Measurements from ENCODE around the gene PLPPR3. TPM values are rescaled to one million over a fixed set of nuclear protein-coding genes. Genes with fewer than 3 reads are reported as not detected.

The PLPPR3 gene
- polyA plus RNA-seq, 1 donor from 2014 or later, result 239 TPM

GRCh38 chr19:815079-815774, 6.5 kb downstream of the PLPPR3 start:
- H3K36me3 ChIP-seq (ENCODE audit: insufficient read depth, low read length), result no peaks in the 10 kb centered on the region

GRCh38 chr19:814152-815078, 7.3 kb downstream of the PLPPR3 start:
- Histone ChIP-seq H3K9me2 (ENCODE audit: insufficient read depth, low read length) (no peaks in the 10 kb centered on the region), H3K27ac (ENCODE audit: low read length) (no peak overlapping the region), H3K9me3 (ENCODE audit: low read length) (no peaks in the 10 kb centered on the region), H4K20me1 (ENCODE audit: insufficient read depth) (peaks cover 11% of the 10 kb centered on the region), H3K9ac (ENCODE audit: low read length) (no peak overlapping the region), H3K79me2 (replicated peaks; ENCODE audit: insufficient read depth, low read length) (peaks cover 13% of the 10 kb centered on the region), H3K4me2 (ENCODE audit: low read length) (no peak overlapping the region), H3K36me3 (ENCODE audit: insufficient read depth, low read length) (no peaks in the 10 kb centered on the region), H3F3A (ENCODE audit: insufficient read depth, low read length, poor library complexity, severe bottlenecking) (no peaks in the 10 kb centered on the region), H3K27me3 (ENCODE audit: insufficient read depth, low read depth, low read length) (no peaks in the 10 kb centered on the region), H2AFZ (ENCODE audit: low read depth, low read length) (no peak overlapping the region), H3K4me3 (ENCODE audit: low read length) (no peak overlapping the region)
- TF ChIP-seq POLR2AphosphoS5 (IDR thresholded peaks at IDR 0.05) (no peak), REST (IDR thresholded peaks at IDR 0.05; ENCODE audit: borderline replicate concordance) (no peak), SMC3 (conservative IDR thresholded peaks at IDR 0.05; ENCODE audit: poor library complexity) (no peak), MXI1 (conservative IDR thresholded peaks at IDR 0.05; ENCODE audit: poor library complexity, severe bottlenecking) (no peak), RAD21 (conservative IDR thresholded peaks at IDR 0.05) (no peak), EP300 (conservative IDR thresholded peaks at IDR 0.05; ENCODE audit: poor library complexity, severe bottlenecking) (no peak), EZH2 (IDR thresholded peaks at IDR 0.05; ENCODE audit: borderline replicate concordance, insufficient read depth, low read length, poor library complexity, severe bottlenecking) (no peak), TAF1 (IDR thresholded peaks at IDR 0.05; ENCODE audit: low read depth) (no peak), CTCF (IDR thresholded peaks at IDR 0.05; ENCODE audit: poor library complexity, severe bottlenecking) (no peak)

More at GRCh38 chr19:815079-815774, 6.5 kb downstream of the PLPPR3 start:
- no peak overlapping the region for H3K4me3 ChIP-seq (ENCODE audit: low read length)
- H3K27ac ChIP-seq (ENCODE audit: low read length), result no peak overlapping the region
- H3F3A ChIP-seq (ENCODE audit: insufficient read depth, low read length, poor library complexity, severe bottlenecking), result no peaks in the 10 kb centered on the region
- TF ChIP-seq TAF1 (IDR thresholded peaks at IDR 0.05; ENCODE audit: low read depth), result no peak
- peak; percentile 11 for TF ChIP-seq POLR2AphosphoS5 (IDR thresholded peaks at IDR 0.05)
- no peak for TF ChIP-seq MXI1 (conservative IDR thresholded peaks at IDR 0.05; ENCODE audit: poor library complexity, severe bottlenecking)
- no peak for TF ChIP-seq REST (IDR thresholded peaks at IDR 0.05; ENCODE audit: borderline replicate concordance)
- no peaks in the 10 kb centered on the region for H3K27me3 ChIP-seq (ENCODE audit: insufficient read depth, low read depth, low read length)
- no peak overlapping the region for H2AFZ ChIP-seq (ENCODE audit: low read depth, low read length)
- H3K9ac ChIP-seq (ENCODE audit: low read length), result no peak overlapping the region
- no peak overlapping the region for H3K4me2 ChIP-seq (ENCODE audit: low read length)
- H3K79me2 ChIP-seq (replicated peaks; ENCODE audit: insufficient read depth, low read length), result peaks cover 21% of the 10 kb centered on the region
- H3K9me3 ChIP-seq (ENCODE audit: low read length), result no peaks in the 10 kb centered on the region
- no peaks in the 10 kb centered on the region for H3K9me2 ChIP-seq (ENCODE audit: insufficient read depth, low read length)
- peaks cover 11% of the 10 kb centered on the region for H4K20me1 ChIP-seq (ENCODE audit: insufficient read depth)
